ENCODE results near the gene CALHM5.

Gene CALHM5

DNA sequence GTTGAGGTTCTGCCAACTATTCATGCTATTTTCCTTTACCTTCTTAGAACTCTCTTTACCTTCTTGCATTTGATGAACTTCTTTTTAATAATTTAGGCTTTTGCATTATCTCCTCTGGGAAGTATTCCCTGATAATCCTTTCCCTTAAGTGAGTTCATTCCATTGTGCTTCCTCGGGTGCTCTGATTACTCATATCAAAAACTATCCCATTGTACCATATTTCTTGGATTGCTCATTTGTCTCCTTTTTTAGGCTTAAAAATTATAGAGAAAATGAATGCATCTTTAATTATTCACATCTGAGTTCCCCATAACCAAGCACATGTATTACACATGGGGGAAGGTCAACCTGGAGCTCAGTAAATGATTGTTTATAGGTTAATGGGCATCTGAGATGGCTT lies 44.6 kb downstream of the CALHM5 start:
- no peak for DNase-seq

GRCh38 chr6:116556814-116557415 lies 45.5 kb downstream of the CALHM5 start:
- no peak for DNase-seq

- no peak for DNase-seq
Measured at GRCh38 chr6:116557893-116558292, 46.5 kb downstream of the CALHM5 start.

DNA sequence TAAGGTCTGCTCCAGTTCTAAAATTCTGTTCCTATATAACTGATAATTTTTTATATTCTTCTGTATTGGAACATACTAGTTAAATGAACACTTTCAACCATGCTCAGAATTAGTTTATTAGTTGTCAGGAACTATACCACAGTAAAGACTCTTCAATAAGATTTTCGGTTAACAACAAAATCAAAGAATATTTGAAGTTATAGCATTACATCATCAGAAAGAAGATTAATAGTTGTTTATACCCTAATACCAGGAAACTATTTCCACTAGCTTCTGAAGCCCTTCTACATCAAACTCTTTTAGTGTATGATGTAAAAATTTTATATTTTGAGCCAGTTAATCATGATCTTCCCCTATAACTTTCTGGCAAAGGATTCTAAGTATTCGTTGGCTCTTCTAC lies 48.7 kb downstream of the CALHM5 start:
- DNase-seq: no peak

GRCh38 chr6:116561377-116562018 lies 50.1 kb downstream of the CALHM5 start:
- DNase-seq: peak; percentile 71 to 77

GRCh38 chr6:116562019-116562403 lies 50.6 kb downstream of the CALHM5 start:
- no peak for DNase-seq

GRCh38 chr6:116562614-116563013 lies 51.2 kb downstream of the CALHM5 start:
- no peak for DNase-seq

GRCh38 chr6:116563830-116564229 lies 52.4 kb downstream of the CALHM5 start:
- DNase-seq: no peak

DNA sequence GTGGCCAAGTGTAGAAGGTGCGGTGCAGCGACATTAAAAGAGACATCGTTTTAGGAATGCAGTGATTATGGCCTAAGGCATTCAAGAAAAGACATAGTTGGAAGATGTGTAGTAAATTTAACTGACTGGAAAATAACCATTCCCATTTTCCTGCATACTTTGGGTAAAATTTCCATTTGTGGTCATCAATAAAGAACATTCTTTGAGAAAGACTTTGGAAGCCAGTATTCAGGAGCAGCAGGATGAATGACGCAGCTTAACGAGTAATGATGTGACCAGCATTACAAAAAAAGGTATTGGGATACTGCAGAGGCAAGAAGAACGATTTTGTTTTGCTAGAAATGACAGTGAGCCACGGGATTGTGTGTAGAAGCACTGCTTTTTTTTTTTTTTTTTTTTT lies 52.9 kb downstream of the CALHM5 start:
- DNase-seq: no peak

GRCh38 chr6:116564921-116565872 lies 53.8 kb downstream of the CALHM5 start:
- DNase-seq: peak; percentile 7 to 14

- no peak for DNase-seq
Measured at GRCh38 chr6:116568111-116568510, 56.7 kb downstream of the CALHM5 start.

GRCh38 chr6:116568821-116569755 lies 57.6 kb downstream of the CALHM5 start:
- DNase-seq: no peak

DNA sequence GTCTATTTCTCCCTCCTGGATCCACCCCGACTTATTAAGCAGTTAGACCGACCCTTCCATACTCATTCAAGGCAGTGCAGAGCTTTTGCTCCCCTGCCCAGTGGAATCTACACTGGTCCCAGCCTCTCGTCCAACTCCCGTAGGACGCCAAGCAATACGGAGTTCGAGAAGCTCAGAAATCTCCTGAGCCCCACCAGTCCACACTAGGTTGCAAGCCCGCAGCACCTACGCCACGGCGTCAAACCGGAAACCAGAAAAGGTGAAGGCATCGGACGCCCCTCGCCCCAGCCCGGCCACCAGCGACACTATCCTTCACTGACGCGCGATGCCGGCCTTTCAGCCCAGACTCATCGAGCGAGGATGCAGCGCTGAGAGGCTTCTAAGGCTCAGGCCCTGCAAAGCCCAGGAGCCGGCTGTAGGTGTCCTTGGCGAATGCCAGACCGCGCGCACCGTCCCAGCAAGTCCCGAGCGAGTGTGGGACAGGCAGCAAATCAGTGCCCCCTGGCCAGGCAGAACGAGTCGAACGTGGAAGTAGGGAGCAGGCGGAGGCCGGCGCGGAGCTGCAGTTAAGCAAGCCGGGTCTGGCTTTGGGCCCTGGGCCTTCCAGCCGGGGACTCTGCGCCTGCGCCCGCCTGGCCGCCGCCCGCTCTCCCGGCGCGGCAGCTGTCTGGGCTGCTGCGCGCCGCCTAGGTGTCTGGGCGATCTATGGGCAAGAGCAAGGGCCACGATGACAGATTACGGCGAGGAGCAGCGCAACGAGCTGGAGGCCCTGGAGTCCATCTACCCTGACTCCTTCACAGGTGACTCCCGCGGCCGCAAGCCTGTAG lies 59.6 kb downstream of the CALHM5 start, which contains the start of gene RWDD1:
Gene RWDD1 (plus strand): TSS at position 649 of the 827 bp plus-strand sequence. CDS start 79 bp downstream, at position 728.
- DNase-seq: peak; percentile 97 to 98

DNA sequence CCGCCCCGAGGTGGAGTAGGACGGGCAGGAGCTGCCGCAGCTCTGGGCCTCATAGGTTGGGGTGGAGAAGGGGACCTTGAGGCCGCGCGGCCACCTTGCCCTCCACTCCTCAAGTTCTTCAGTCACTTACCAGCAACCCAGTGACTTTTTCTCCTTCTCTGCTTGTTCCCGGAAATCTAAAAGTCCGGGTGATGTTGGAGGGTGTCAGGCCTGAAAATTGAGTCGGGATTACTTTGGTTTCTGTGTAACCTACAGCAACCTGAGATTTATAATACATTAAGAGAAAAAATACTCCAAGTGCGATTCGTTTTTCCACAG lies 60.2 kb downstream of the CALHM5 start:
- no peak for DNase-seq

- peak in 1 of 2 experiments; percentile 14 for DNase-seq
Measured at GRCh38 chr6:116572162-116572561, 60.7 kb downstream of the CALHM5 start.

All from activated CD4-positive, alpha-beta T cell treated with anti-CD3 and anti-CD28 coated beads, Interleukin-2, amount 50 U/mL, for 48 hours (primary cell).